NCI-H146 treated with DMSO at 0.1 percent for 48 hours (cell line): ENCODE results near the gene FYB2.

Experiments
- DNase-seq: peaks from one replicate; lab custom pipeline; 2025; ENCODE audit not compliant: unreplicated experiment; lab: John Stamatoyannopoulos, UW

FYB2 gene

GRCh38 chr1:56819387-56819899 lies at the start of gene FYB2:
Gene FYB2, minus strand, starts transcription at chr1:56819404. Its CDS starts 114 bp downstream, at chr1:56819290.
- DNase-seq = no peak

GRCh38 chr1:56868761-56869160 lies 49.6 kb upstream of the FYB2 start:
- no peak for DNase-seq

GRCh38 chr1:56867491-56867890 lies 48.3 kb upstream of the FYB2 start:
- DNase-seq = no peak

GRCh38 chr1:56866656-56867055 lies 47.5 kb upstream of the FYB2 start:
- DNase-seq = no peak

- no peak for DNase-seq
These were observed 45.2 kb upstream of the FYB2 start for GRCh38 chr1:56864430-56864829.

GRCh38 chr1:56863265-56863992 lies 44.2 kb upstream of the FYB2 start:
- no peak for DNase-seq

- no peak for DNase-seq
These were observed 40.1 kb upstream of the FYB2 start for GRCh38 chr1:56859287-56859686.

GRCh38 chr1:56856186-56856585 lies 37.0 kb upstream of the FYB2 start:
- no peak for DNase-seq

- DNase-seq = no peak
These were observed 36.0 kb upstream of the FYB2 start for GRCh38 chr1:56855190-56855589.

- no peak for DNase-seq
These were observed 35.4 kb upstream of the FYB2 start, which contains the start of gene C8A for GRCh38 chr1:56854521-56855099. Gene C8A, plus strand, starts transcription at chr1:56854797. Its CDS starts 105 bp downstream, at chr1:56854902.

GRCh38 chr1:56852476-56852875 lies 33.3 kb upstream of the FYB2 start:
- no peak for DNase-seq

- DNase-seq = no peak
These were observed 31.7 kb upstream of the FYB2 start for GRCh38 chr1:56850922-56851321.

GRCh38 chr1:56850411-56850810 lies 31.2 kb upstream of the FYB2 start:
- DNase-seq = no peak

GRCh38 chr1:56849750-56850149 lies 30.5 kb upstream of the FYB2 start:
- DNase-seq = no peak

GRCh38 chr1:56845343-56845742 lies 26.1 kb upstream of the FYB2 start:
- DNase-seq = no peak

- DNase-seq = no peak
These were observed 25.4 kb upstream of the FYB2 start for GRCh38 chr1:56844545-56845136.

GRCh38 chr1:56843544-56843943 lies 24.3 kb upstream of the FYB2 start:
- no peak for DNase-seq

GRCh38 chr1:56838759-56839158 lies 19.6 kb upstream of the FYB2 start:
- no peak for DNase-seq

GRCh38 chr1:56837244-56837939 lies 18.2 kb upstream of the FYB2 start:
- no peak for DNase-seq

GRCh38 chr1:56836359-56836758 lies 17.2 kb upstream of the FYB2 start:
- no peak for DNase-seq

GRCh38 chr1:56835657-56836056 lies 16.5 kb upstream of the FYB2 start:
- DNase-seq = no peak
